Renal cortex interstitium (tissue), 11 donors: ENCODE results near the gene SPATA31E1. TPM values are rescaled to one million over a fixed set of nuclear protein-coding genes. Genes with fewer than 3 reads are reported as not detected.
A peak's percentile ranks its signal among the peaks of the same experiment; 100 is the strongest.
"Not testable (repeated sequence)": the region's sequence is repeated elsewhere in the genome, so short reads cannot be mapped to it uniquely, and the experiment has no call there.

Source experiments
- DNase-seq, 11 donors: peaks; one replicate each; pipeline ENCODE4 v3.0.0-alpha.2; 2013; ENCODE audit warnings: low read depth in 9 of 11, low spot score in 4 of 11; ENCODE audit errors: extremely low read depth in 1 of 11
- polyA plus RNA-seq, 3 donors: library from polyadenylated mRNA; unstranded; fragments of 120-200 nt; gene quantifications; one replicate each; pipeline ENCODE4 v1.2.1, GENCODE V29; 2013; ENCODE audit not compliant: insufficient read length in 3 of 3

The SPATA31E1 gene
- polyA plus RNA-seq, 3 donors: not detected

DNA sequence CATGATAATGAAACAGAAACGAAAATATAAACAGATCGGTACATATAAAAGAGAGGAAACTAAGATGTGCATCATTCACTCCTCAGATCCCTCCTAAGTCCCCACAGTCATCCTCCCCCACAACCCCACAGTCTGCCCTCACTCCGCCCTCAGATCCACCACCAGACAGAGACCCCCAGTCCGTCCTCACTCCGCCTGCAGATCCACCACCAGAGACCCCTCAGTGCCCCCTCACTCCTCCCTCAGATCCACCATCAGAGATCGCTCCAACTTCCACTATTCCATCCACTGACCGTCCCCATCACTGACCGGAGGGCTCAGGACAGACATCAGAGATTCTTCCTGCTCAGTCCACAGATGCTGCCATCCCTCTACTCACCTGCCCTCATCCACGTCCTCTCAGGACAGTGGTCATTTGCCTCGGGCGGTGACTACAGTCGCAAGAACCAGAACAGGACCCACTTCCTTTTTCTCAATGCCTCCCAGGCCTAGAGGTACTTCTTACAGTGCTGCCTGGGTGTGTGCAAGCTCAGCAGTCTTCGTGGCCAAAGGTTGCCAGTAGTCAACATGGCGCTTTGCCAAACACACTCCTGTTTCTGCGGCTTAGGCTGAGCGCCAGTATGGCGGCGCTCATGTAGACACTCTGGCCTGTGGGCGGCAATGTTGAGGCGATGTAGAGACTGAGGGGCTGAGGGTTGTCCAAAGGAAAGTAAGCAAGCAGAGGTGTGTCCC lies 26.8 kb downstream of the SPATA31E1 start:
- DNase-seq: no peak

DNA sequence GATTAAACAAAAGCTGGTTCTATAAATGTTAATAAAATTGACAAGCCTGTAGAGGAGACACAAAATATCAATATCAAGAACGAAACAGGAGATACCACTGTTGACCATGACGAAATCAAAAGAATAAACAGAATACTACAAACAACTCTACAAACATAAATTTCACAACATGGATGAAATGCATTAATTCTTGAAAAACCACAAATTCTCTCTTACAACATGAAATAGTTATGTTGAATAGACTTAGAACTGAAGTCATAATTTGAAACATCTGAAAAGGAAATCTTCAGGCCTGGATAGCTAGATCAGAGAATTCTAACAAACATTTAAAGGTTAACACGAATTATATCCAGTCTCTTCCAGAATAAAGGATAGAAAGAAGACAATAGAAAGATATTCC lies 28.1 kb downstream of the SPATA31E1 start:
- no peak for DNase-seq

DNA sequence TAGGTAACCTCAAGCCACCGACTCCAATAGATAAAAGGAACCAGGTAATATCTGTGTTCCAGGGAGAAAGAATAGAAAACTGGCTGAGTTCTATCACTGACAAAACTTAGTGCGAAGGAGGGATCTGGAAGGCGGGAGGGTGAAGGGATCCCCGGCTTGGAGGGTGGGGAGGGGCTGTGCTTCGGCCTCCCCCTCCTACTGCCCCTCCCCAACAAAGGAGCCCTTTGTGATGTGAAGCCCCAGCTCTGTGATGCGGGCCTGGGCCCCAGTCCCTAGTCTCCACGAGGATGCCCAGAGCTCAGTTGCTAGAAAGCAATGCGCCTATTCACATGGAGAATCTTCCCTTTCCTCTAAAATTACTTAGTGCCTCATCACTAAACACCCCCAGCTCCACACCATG lies 35.0 kb downstream of the SPATA31E1 start, which contains the start of gene SPATA31C1:
SPATA31C1 (plus strand) TSS at position 301 of the 400 bp plus-strand sequence.
- not testable (repeated sequence) for DNase-seq

DNA sequence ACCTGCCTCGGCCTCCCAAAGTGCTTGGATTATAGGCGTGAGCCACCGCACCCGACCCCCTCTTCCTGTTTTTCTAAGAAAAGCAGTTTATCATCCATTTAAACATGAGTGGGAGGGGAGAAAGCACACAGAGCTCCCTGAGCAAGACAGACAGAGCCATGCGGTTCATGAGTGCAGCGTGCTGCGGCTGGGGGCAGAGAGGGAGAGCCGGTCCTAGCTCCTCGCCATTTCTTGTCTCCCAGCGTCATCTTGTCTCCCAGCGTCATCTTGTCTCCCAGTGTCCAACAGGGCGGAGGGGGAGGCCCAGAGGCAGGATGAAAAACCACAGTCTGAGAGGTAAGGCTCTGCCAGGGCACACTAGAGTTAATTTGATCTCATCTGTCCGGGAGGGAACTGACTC lies 36.3 kb downstream of the SPATA31E1 start:
- peak in 9 of 11 donors; percentile 0 to 25 (median 6) for DNase-seq

DNA sequence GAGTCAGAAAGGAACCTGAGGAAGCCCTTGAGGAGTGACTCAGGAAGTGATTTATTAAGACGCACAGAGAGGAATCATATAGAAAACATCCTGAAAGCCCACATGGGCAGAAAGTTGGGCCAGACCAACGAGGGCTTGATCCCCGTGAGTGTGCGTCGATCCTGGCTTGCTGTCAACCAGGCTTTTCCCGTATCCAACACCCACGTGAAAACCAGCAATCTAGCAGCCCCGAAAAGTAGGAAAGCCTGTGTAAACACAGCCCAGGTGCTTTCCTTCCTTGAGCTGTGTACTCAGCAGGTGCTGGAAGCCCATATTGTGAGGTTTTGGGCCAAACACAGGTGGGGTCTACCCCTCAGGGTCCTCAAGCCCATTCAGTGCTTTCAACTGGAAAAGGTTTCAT lies 38.9 kb downstream of the SPATA31E1 start:
- not testable (repeated sequence) for DNase-seq

DNA sequence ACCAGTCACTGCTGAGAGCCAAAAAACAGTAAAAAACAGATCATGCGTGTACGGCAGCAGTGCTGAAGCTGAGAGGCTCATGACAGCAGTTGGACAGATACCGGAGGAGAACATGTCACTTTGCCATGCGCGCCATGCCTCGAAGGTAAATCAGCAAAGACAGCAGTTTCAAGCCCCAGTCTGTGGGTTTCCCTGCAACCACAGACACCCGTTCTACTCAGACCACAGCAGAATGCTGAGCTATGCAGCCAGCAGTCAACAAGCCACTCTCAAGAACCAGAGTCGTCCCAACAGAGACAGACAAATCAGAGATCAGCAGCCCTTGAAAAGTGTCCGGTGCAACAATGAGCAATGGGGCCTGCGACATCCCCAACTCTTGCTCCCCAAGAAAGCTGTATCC lies 40.3 kb downstream of the SPATA31E1 start:
- DNase-seq: not testable (repeated sequence)

DNA sequence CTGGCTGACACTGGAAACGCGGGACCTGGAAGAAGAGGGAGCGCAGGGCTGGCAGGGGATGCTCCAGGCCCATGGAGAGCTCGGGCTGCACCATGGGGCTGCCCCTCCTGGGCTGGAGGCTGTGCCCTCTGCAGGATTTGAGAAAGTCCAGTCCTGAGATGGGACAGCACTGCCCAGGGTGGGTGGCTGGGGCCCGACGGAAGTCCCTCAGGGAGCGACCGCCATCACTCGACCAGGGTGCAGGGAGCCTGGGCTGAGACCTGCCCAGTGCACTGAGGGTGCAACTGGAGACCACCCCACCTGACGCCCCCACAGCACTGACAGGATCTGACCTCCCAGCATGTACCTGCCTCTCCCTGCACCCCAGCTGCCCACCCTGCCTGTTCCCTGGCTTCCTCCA lies 42.2 kb downstream of the SPATA31E1 start:
- DNase-seq: not testable (repeated sequence)

DNA sequence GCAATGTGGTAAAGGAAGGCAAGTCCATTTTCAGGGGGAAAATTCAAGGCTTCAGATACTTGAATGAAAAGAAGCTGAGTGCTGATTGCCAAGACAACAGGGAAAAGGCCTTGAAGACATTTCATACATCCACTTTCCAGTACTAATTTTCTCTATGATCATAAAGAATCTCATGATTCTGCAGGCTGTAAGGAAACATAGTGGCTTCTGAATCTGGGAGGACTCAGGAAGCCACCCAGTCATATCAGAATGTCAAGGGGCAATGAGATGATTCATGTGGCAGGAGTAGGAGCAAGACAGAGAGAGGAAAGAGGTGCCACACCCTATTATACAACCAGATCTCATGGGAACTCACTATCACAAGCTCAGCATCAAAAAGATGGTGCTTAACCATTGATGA lies 46.5 kb downstream of the SPATA31E1 start:
- not testable (repeated sequence) for DNase-seq

DNA sequence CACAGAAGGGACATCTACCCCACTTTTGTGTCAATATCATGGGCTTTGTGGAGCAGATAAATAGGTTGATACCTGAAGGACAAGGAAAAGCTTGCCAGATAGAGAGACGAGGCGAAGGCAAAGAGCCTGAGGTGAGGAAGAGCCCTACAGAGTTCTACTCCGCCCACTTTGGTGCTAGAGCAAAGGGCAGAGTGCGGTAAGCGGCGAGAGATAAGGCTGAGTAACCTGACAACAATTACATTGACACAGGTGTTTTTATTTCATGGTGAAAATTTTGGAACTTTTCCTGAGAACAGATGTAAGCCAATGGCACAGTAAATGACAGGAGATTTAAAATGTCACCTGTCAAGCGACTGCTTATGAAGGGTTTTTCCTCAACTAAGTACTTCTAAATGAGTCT lies 51.8 kb downstream of the SPATA31E1 start:
- not testable (repeated sequence) for DNase-seq

DNA sequence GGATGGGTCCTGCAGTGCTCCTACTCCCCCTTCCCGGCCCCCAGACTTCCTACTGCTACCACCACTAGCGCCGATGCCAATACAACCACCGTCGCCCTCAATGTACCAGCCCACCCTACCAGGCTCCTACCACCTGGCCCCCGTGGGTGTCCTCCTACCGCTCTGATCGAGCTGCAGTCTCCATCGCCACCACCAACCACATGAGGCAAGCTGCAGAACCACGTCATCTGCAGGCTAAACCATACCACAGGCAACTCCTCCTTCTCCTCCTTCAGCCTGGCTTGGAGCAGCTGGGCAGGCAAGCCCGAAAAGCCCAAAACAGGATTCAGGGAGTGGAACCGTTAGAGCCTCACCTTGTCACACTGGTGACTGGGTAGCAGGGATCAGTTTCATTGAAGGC lies 54.7 kb downstream of the SPATA31E1 start:
- not testable (repeated sequence) for DNase-seq

DNA sequence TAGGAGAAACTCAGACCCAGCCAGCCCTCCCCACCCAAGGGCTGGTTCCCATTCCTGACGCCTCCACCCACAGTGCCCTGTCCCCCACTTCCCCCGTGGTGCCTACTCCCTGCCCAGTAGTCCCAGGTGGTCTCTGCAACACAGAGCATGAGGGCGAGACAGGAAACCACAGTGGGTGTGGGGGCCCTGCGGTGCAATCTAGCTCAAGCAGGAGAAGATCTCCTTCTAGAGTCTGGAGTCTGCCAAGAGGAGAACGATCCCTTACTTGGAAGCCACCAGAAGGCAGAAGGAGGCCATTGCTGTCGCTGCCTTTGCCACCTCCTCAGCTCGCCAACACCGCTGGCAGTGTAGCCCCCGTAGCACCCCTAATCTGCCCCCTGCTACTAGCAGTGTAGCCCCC lies 55.2 kb downstream of the SPATA31E1 start:
- not testable (repeated sequence) for DNase-seq

DNA sequence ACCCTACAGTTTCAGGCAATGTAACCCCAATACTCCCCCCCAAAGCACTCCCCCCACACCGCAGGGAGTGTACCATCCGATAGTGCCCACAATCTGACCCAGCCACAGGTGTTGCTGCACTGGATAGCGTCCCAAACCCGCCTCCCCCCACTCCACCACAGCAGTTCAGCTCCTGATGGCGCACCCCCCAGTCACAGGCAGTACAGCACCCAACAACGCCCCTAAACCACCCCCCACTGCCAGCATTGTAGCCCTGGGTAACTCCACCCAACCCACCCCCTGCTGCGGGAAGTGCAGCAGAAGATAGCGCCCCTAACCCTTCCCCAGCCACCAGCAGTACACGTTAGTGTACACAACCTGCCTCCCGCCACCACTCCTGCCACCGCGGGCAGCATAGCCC lies 55.7 kb downstream of the SPATA31E1 start:
- not testable (repeated sequence) for DNase-seq

Other genes with a start within 250 kb of the SPATA31E1 start
- 100 to 1,000 TPM; 126 to 177 (median 153) TPM for gene CTSL, start 156.8 kb upstream of the SPATA31E1 start, polyA plus RNA-seq
- gene SPATA31C1, start 35.1 kb downstream of the SPATA31E1 start, polyA plus RNA-seq: under 1 TPM; 0.55 to 0.78 (median 0.71) TPM
- gene CDK20, start 91.7 kb downstream of the SPATA31E1 start, polyA plus RNA-seq: 10 to 100 TPM; 19.3 to 24.1 (median 20.1) TPM